Activated CD8-positive, alpha-beta memory T cell treated with anti-CD3 and anti-CD28 coated beads, Interleukin-2, amount 10 ng/mL, durations not matched to agents 7 days and 5 days (primary cell): Measurements from ENCODE around the gene RERE. TPM values are rescaled to one million over a fixed set of nuclear protein-coding genes. Genes with fewer than 3 reads are reported as not detected.
"Not testable (repeated sequence)": the region's sequence is repeated elsewhere in the genome, so short reads cannot be mapped to it uniquely, and the experiment has no call there.

Experiments used
- ATAC-seq: fragments of 150-1000 bp; cut with Tn5 transposase; one replicate; pipeline ENCODE4 v1.10.0; 2021; ENCODE audit warnings: moderate library complexity
- CTCF ChIA-PET: fragments of 350-600 bp; sonication (Branson Sonifier 250); formaldehyde crosslinking; loops from one replicate; lab custom pipeline; 2021; ENCODE audit warnings: antibody characterized with exemption; lab: Charles Lee
- DNase-seq: peaks from one replicate; pipeline ENCODE4 v3.0.0-alpha.2; 2020
- H3K27ac Mint-ChIP-seq: one replicate; pipeline ENCODE4 v1.8.0; 2021; ENCODE audit warnings: mild to moderate bottlenecking, mixed read lengths
- H3K27me3 Mint-ChIP-seq: one replicate; pipeline ENCODE4 v1.8.0; 2021; ENCODE audit warnings: mixed read lengths
- H3K36me3 Mint-ChIP-seq: one replicate; pipeline ENCODE4 v1.8.0; 2021; ENCODE audit warnings: mild to moderate bottlenecking, mixed read lengths
- H3K4me1 Mint-ChIP-seq: one replicate; pipeline ENCODE4 v1.8.0; 2021; ENCODE audit warnings: mixed read lengths
- H3K4me3 Mint-ChIP-seq: one replicate; pipeline ENCODE4 v1.8.0; 2021; ENCODE audit warnings: mild to moderate bottlenecking, moderate library complexity, mixed read lengths
- H3K9me3 Mint-ChIP-seq: one replicate; pipeline ENCODE4 v1.8.0; 2022; ENCODE audit warnings: low read depth, mixed read lengths
- total RNA-seq, 2 experiments: library from RNA; stranded (reverse); gene quantifications; one replicate each; pipeline ENCODE4 v1.2.3, GENCODE V29; 2021

The RERE gene
- total RNA-seq, 2 experiments from 2014 or later, result 38.3 TPM

DNA sequence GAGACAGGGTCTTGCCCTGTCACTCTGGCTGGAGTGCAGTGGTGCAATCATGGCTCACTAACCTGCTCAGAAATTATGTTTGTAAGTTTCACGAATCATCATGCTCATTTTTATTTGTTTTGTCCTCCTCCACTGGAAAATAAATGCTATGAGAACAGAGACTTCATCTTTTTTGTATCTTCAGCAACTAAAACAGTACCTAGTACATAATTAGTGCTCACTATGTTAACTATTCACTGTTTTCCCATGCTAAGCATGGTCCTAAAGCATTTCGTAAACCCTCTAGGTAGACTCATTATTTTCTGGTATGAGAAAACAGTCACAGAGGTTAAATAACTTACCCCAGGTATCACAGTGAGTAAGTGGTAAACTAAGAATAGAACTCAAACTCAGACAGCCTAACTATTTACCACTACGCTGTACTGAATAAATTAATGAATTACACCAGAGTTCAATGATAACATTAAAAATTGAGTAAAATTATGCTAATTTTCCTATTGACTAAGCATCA is 118.4 kb downstream of the RERE start:
- CTCF ChIA-PET, result interaction anchor here (1.1 to 1.3 kb wide), 2 partner anchors 17 to 27 kb away, joined by 3 to 4 read pairs; no protein-coding TSS in a partner anchor
- Mint-ChIP-seq H3K4me1 (peaks cover 35% of the 10 kb centered on the region), H3K4me3 (no peak overlapping the region), H3K27ac (no peak overlapping the region), H3K9me3 (no peaks in the 10 kb centered on the region), H3K36me3 (peaks cover 2% of the 10 kb centered on the region), H3K27me3 (peaks cover 13% of the 10 kb centered on the region)
- ATAC-seq (no peak), DNase-seq (no peak)

DNA sequence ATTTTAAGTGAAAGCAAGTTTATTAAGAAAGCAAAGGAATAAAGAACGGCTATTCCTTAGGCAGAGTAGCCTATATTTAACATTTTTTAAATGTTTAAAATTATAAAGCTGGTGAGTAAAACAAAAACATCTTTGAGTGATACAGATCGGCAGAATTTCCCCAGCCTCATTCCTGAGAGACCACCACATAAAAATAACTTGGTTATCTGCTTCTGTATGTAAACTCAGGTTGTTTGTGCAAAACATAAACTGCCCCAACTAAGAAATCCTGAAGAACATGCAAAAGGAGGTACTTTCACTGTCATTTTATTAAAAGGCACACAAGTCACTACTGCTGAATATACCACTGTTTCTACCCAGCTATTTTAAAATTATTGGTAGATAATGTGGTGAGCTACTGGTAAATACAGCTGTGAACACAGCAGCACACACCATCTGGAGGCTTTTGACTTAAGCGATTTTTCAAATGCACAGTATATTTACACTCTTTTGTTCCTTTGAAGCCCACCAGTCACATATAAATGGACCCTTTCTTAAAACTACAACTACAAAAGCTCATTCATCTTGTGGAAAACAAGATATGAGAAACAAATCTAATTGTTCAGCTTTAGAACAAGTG is 119.3 kb downstream of the RERE start:
- CTCF ChIA-PET, result interaction anchor here (1.1 to 1.3 kb wide), 2 partner anchors 18 to 28 kb away, joined by 3 to 4 read pairs; no protein-coding TSS in a partner anchor
- Mint-ChIP-seq H3K27ac (no peak overlapping the region), H3K27me3 (peaks cover 7% of the 10 kb centered on the region), H3K4me3 (no peak overlapping the region), H3K4me1 (peaks cover 29% of the 10 kb centered on the region), H3K9me3 (no peaks in the 10 kb centered on the region), H3K36me3 (peaks cover 2% of the 10 kb centered on the region)
- no peak for ATAC-seq
- no peak for DNase-seq

DNA sequence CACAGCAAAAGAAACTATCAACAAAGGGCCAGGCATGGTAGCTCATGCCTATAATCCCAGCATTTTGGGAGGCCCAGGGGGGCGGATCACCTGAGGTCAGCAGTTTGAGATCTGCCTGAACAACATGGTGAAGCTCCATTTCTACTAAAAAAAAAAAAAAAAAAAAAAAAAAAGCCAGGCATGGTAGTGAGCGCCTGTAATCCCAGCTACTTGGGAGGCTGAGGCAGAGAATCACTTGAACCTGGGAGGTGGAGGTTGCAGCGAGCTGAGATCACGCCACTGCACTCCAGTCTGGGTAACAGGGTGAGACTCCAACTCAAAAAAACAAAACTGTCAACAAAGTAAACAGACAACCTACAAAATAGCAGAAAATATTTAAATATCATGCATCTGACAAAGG is 122.0 kb downstream of the RERE start:
- DNase-seq, result not testable (repeated sequence)

DNA sequence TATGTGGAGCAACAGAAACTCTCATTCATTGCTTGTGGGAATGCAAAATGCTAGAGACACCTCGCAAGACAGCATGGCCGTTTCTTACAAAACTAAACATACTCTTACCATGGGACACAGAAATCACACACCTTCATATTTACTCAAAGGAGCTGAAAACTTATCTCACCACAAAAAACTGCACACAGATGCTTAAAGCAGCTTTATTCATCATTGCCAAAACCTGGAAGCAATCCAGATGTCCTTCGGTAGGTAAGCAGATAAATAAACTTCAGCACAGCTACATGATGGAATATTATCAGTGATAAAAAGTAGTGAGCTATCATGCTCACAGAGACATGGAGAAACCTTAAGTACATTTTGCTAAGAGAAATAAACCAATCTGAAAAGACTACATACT is 124.3 kb downstream of the RERE start:
- Mint-ChIP-seq H3K4me1 (peaks cover 5% of the 10 kb centered on the region), H3K36me3 (peaks cover 5% of the 10 kb centered on the region), H3K27me3 (no peaks in the 10 kb centered on the region), H3K4me3 (no peak overlapping the region), H3K27ac (no peak overlapping the region), H3K9me3 (no peaks in the 10 kb centered on the region)
- CTCF ChIA-PET, result interaction anchor here (1.4 to 5.0 kb wide), 2 partner anchors 19 to 23 kb away, joined by 3 to 17 read pairs; no protein-coding TSS in a partner anchor
- DNase-seq (no peak), ATAC-seq (no peak)

More for the DNA sequence above, 122.0 kb downstream of the RERE start:
- not testable (repeated sequence) for H3K4me1 Mint-ChIP-seq, H3K36me3 Mint-ChIP-seq, H3K4me3 Mint-ChIP-seq, H3K27ac Mint-ChIP-seq, H3K9me3 Mint-ChIP-seq, ATAC-seq, H3K27me3 Mint-ChIP-seq
- CTCF ChIA-PET, result interaction anchor here (1.3 to 5.0 kb wide), 2 partner anchors 25 to 30 kb away, joined by 7 to 17 read pairs; no protein-coding TSS in a partner anchor

DNA sequence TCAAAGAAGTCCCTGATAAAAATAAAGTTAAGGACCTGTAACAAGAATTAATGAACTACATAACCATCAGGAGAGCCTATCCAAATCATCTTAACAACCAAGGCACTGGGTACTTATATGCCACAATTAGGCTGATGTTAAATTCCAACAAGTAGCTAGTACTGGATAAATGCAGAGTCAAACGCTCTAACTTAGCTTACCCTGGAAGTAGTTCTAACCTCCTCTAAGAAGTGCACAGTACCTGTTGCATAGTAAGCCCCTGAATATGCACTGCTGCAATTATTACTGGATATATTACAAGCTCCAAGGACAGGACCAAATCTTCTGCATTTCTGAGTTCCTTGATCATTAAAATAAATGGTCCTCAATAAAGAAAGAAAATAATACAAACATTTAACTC is 125.8 kb downstream of the RERE start:
- Mint-ChIP-seq H3K9me3 (no peaks in the 10 kb centered on the region), H3K36me3 (peaks cover 5% of the 10 kb centered on the region), H3K27me3 (no peaks in the 10 kb centered on the region), H3K4me3 (no peak overlapping the region), H3K27ac (no peak overlapping the region), H3K4me1 (peaks cover 14% of the 10 kb centered on the region)
- DNase-seq, result no peak
- CTCF ChIA-PET, result interaction anchor here (1.4 to 5.0 kb wide), 2 partner anchors 17 to 21 kb away, joined by 3 to 17 read pairs; no protein-coding TSS in a partner anchor
- ATAC-seq, result no peak

DNA sequence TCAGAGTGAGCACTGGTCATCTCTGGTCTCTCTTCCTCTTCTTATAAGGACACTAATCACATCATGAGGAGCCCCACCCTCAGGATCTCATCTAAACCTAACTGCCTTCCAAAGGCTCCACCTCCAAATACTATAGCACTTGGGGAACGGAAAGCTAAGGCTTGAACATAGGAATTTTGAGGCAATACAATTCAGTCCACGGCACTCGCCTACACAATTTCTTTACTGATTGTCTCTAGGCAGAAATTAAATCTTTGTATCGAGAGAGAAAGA is 127.3 kb downstream of the RERE start:
- peaks cover 5% of the 10 kb centered on the region for H3K36me3 Mint-ChIP-seq
- no peak overlapping the region for H3K4me3 Mint-ChIP-seq
- no peaks in the 10 kb centered on the region for H3K27me3 Mint-ChIP-seq
- H3K9me3 Mint-ChIP-seq, result no peaks in the 10 kb centered on the region
- H3K4me1 Mint-ChIP-seq, result peaks cover 17% of the 10 kb centered on the region
- no peak overlapping the region for H3K27ac Mint-ChIP-seq
- ATAC-seq, result no peak
- CTCF ChIA-PET, result interaction anchor here (1.1 kb wide), 1 partner anchor 11 kb away, joined by 3 read pairs; no protein-coding TSS in a partner anchor
- no peak for DNase-seq

DNA sequence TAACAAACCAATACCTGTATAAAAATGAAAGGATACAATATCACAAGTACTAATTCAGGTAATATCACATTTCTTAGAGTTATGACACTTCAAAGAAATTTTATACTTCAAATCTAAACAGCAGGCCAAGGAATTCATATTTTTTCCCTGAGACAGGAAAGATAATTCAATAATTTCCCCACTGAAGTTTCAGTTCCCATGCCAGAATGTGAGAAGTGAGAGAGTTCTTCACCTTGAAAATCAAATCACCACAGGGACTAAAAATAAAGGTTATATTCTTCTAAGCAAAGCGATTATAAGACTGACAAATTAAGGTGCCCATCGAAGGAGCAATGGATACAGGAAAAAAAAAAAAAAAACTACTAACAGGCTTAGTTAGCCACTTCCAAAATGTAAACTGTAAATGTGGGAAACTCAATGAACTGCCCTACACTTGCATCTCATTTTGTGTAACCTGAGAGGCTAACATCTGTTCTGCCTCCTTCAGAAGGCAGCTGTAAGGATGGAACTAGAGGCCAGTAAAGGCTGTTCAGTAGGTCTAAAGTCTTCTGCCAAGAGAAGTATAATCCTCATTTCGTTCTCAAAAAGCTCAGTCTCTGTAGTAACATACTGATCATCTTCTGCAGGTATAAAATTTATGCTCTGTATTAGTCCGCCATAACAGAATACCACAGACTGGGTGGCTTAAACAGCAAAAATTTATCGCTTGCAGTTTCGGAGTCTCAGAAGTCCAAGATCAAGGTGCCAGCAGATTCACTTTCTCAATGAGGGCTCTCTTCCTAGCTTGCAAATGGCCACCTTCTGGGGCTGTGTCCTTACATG is 127.8 kb downstream of the RERE start:
- H3K27ac Mint-ChIP-seq, result no peak overlapping the region
- no peak overlapping the region for H3K4me3 Mint-ChIP-seq
- DNase-seq (no peak), ATAC-seq (no peak)
- no peaks in the 10 kb centered on the region for H3K9me3 Mint-ChIP-seq
- CTCF ChIA-PET, result no interaction called here
- H3K36me3 Mint-ChIP-seq, result peaks cover 5% of the 10 kb centered on the region
- H3K27me3 Mint-ChIP-seq, result no peaks in the 10 kb centered on the region
- peaks cover 20% of the 10 kb centered on the region for H3K4me1 Mint-ChIP-seq

DNA sequence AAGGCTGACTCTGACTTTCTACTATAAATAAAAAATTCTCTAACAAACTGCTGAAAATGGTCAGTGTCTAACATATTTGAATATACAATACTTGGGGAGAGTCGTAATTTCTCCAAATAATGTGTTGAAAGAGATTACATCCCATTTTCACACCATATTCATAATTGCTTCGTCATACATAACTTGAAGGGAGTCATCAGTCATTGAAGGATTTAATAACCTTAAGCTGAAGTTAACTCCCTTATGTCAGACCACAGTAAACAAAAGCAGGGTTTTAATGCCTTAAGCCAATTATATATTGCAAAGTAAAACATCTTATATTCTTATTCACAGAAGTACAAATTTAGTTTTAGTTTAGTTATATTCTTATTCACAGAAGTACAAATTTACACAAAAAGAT is 129.9 kb downstream of the RERE start:
- Mint-ChIP-seq H3K9me3 (no peaks in the 10 kb centered on the region), H3K27ac (no peak overlapping the region), H3K4me1 (peaks cover 27% of the 10 kb centered on the region), H3K36me3 (peaks cover 5% of the 10 kb centered on the region), H3K4me3 (no peak overlapping the region), H3K27me3 (no peaks in the 10 kb centered on the region)
- CTCF ChIA-PET, result interaction anchor here (0.7 to 1.5 kb wide), 2 partner anchors 16 to 18 kb away, joined by 3 read pairs; no protein-coding TSS in a partner anchor
- DNase-seq (no peak), ATAC-seq (no peak)

DNA sequence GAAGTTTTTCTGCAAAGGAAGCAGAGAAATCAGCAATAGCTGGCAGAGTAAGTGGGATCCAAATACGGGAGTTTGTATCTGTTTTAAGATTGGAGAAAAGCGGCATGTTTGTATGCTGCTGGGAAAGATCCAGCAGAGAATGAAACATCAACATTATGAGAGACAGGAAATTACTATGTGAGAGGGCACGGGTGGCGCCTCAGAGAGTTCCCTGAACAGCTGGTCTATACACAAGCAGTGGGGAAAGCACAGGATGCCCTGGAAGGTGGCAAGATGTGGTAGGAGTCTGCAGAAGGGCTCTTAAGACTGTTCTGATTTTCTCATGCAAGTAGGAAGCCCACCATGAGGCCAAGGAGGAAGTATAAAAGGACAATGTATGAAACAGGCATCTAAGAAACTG is 130.4 kb downstream of the RERE start:
- ATAC-seq (no peak), DNase-seq (no peak)
- Mint-ChIP-seq H3K36me3 (peaks cover 5% of the 10 kb centered on the region), H3K4me1 (peaks cover 32% of the 10 kb centered on the region), H3K27me3 (no peaks in the 10 kb centered on the region), H3K4me3 (no peak overlapping the region), H3K9me3 (no peaks in the 10 kb centered on the region), H3K27ac (no peak overlapping the region)
- CTCF ChIA-PET, result interaction anchor here (0.7 to 1.5 kb wide), 2 partner anchors 16 to 18 kb away, joined by 3 read pairs; no protein-coding TSS in a partner anchor

DNA sequence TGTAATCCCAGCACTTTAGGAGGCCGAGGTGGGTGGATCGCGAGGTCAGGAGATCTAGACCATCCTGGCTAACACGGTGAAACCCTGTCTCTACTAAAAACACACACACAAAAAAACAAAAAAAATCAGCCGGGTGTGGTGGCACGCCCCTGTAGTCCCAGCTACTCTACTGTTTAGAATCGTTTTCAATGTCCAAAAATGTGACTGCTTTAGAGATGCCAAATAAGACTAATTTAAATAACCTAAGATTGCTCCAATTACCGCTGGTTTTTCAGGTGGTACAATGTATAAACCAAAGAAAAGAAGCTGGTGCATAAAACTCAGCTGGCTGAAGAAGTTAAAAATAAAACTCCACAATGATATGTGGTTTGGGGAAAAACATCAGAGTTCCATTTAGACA is 132.0 kb downstream of the RERE start:
- Mint-ChIP-seq H3K4me3 (no peak overlapping the region), H3K27ac (no peak overlapping the region), H3K27me3 (no peaks in the 10 kb centered on the region), H3K4me1 (peaks cover 37% of the 10 kb centered on the region), H3K9me3 (no peaks in the 10 kb centered on the region), H3K36me3 (peaks cover 5% of the 10 kb centered on the region)
- no peak for DNase-seq
- no peak for ATAC-seq
- CTCF ChIA-PET, result interaction anchor here (2.3 to 2.7 kb wide), 2 partner anchors 11 to 14 kb away, joined by 6 to 18 read pairs; no protein-coding TSS in a partner anchor

DNA sequence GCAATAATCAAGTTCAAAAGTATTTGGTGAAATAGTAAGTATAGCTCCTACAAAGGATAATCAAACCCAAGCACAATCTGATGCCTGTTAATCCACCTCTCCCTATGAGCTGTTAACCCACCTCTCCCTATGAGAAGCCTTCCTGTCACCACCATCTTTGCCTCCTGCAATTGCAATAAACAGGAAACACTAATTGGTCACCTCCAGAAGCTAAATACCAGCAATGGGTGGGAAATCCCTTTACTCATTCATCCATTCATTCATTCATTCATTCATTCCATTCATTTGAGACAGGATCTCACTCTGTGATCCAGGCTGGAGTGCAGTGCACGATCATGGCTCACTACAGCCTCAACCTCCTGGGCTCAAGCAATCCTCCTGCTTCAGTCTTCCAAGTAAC is 132.8 kb downstream of the RERE start:
- no peak for ATAC-seq
- no peak for DNase-seq
- Mint-ChIP-seq H3K27ac (no peak overlapping the region), H3K4me3 (no peak overlapping the region), H3K9me3 (no peaks in the 10 kb centered on the region), H3K27me3 (no peaks in the 10 kb centered on the region), H3K4me1 (peaks cover 37% of the 10 kb centered on the region), H3K36me3 (peaks cover 4% of the 10 kb centered on the region)
- CTCF ChIA-PET, result interaction anchor here (1.0 to 2.7 kb wide), 5 partner anchors 10 to 123 kb away, joined by 4 to 18 read pairs (median 5); no protein-coding TSS in a partner anchor

DNA sequence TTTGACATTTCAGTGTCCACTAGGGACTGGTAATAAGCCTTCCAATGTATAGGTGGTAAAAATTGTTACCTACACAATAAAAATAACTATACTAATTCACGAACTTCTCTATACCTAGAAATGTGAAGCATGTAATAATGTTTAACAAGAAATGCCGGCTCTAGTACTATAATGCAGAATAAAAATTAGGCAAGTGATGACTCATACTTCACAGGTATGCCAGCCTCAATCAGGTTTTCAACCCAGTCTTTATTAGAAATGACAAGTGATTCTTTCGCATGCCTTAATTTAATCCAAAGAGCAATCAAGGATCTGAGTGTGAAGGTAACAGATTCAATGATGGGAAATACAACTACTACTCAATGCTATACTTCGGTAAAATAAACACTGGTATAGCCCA is 134.9 kb downstream of the RERE start:
- Mint-ChIP-seq H3K36me3 (peaks cover 1% of the 10 kb centered on the region), H3K4me1 (peaks cover 30% of the 10 kb centered on the region), H3K9me3 (no peaks in the 10 kb centered on the region), H3K27ac (no peak overlapping the region), H3K27me3 (no peaks in the 10 kb centered on the region), H3K4me3 (no peak overlapping the region)
- DNase-seq (no peak), ATAC-seq (no peak)
- CTCF ChIA-PET, result interaction anchor here (0.7 kb wide), 1 partner anchor 44 kb away, joined by 3 read pairs; no protein-coding TSS in a partner anchor

DNA sequence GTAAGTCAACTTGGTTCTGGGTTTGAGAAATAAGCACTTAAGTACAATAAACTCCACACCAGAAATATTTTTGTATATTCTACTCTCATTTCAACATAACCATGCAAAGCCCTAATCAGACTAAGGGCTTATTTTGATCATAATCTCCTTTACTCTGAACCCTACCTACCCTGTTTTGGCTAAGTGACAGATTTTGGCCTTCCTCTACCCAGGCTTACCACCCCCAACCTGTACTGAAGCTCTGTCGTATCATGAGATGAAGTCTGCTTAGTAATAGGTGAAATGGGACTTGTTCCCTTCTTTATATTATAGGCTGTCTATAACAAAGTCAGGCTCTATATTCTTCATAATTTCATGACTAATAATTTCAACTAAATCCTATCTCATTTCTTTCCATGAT is 135.5 kb downstream of the RERE start:
- H3K36me3 Mint-ChIP-seq, result peaks cover 3% of the 10 kb centered on the region
- ATAC-seq, result peak; percentile 39
- DNase-seq, result no peak
- H3K4me3 Mint-ChIP-seq, result no peak overlapping the region
- CTCF ChIA-PET, result interaction anchor here (1.6 kb wide), 1 partner anchor 15 kb away, joined by 3 read pairs; no protein-coding TSS in a partner anchor
- H3K27ac Mint-ChIP-seq, result no peak overlapping the region
- H3K4me1 Mint-ChIP-seq, result peaks cover 29% of the 10 kb centered on the region
- no peaks in the 10 kb centered on the region for H3K9me3 Mint-ChIP-seq
- no peaks in the 10 kb centered on the region for H3K27me3 Mint-ChIP-seq
